Measurements from ENCODE around the gene AKT2. TPM values are rescaled to one million over a fixed set of nuclear protein-coding genes. Genes with fewer than 3 reads are reported as not detected.

The AKT2 gene
- total RNA-seq, 2 experiments from 2014 or later, result 126 to 127 TPM

DNA sequence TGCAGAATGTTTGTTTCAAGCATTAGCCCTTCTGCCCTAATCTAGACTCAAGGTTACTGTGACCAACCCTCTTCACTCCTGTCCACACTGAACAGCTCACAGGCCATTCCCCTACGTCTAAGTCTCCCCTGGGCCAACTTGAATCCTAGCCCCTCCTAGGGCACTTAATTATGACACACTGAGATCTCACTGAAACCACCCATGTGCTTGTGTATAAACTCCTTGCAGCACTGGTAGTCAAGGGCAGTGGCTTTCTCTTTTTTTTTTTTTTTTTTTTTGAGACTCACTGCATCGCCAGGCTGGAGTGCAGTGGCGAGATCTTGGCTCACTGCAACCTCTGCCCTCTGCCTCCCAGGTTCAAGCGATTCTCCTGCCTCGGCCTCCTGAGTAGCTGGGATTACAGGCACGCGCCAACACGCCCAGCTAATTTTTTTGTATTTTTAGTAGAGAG lies 1.9 kb upstream of the AKT2 start:
- DNase-seq, result no peak
- peak overlapping the region; percentile 31 for H3K4me3 Mint-ChIP-seq
- no peaks in the 10 kb centered on the region for H3K36me3 Mint-ChIP-seq
- CTCF ChIA-PET, result no interaction called here
- POLR2A ChIA-PET, result no interaction called here
- H3K4me1 Mint-ChIP-seq (ENCODE audit: low read depth), result peaks cover 31% of the 10 kb centered on the region
- no peaks in the 10 kb centered on the region for H3K9me3 Mint-ChIP-seq
- no peaks in the 10 kb centered on the region for H3K27me3 Mint-ChIP-seq
- peak overlapping the region; percentile 82 for H3K27ac Mint-ChIP-seq
- intact Hi-C loops (cut with micrococcal nuclease), result loop anchor here (5.0 to 10.0 kb wide), 3 partner anchors 142 to 315 kb away; partner anchors contain the start of genes LTBP4 and ZNF546

DNA sequence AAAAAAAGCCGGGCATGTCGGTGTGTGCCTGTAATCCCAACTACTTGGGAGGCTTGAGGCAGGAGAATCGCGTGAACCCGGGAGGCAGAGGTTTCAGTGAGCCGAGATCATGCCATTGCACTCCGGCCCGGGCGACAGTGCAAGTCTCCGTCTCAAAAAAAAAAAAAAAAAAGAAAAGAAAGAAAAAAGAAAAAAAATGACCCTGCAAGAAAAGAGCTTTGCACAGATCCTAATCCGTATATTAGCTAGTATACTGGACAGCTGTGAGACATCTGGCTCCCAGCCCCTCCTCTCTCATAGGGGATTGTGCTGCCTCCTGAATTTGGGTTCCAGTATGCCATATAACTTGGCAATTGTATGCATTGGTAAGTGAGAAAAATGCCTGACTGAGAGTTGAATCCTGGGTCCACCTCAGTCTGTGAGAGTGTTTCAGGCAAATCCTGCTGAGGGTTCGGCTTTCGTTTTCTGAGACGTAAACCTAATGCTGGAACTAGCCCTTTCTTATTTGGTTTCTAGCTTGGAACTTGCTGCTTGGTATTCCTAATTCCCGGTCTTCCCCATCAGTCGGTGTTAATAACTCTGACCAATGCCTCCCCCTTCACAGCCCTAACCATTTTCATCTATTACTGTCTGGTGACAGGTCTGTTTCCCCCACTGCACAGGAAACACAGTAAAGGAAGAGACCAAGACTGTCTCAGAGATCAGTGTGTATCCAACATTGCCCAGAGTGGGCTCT lies 1.3 kb upstream of the AKT2 start:
- no peaks in the 10 kb centered on the region for H3K36me3 Mint-ChIP-seq
- H3K27me3 Mint-ChIP-seq, result no peaks in the 10 kb centered on the region
- POLR2A ChIA-PET, result no interaction called here

DNA sequence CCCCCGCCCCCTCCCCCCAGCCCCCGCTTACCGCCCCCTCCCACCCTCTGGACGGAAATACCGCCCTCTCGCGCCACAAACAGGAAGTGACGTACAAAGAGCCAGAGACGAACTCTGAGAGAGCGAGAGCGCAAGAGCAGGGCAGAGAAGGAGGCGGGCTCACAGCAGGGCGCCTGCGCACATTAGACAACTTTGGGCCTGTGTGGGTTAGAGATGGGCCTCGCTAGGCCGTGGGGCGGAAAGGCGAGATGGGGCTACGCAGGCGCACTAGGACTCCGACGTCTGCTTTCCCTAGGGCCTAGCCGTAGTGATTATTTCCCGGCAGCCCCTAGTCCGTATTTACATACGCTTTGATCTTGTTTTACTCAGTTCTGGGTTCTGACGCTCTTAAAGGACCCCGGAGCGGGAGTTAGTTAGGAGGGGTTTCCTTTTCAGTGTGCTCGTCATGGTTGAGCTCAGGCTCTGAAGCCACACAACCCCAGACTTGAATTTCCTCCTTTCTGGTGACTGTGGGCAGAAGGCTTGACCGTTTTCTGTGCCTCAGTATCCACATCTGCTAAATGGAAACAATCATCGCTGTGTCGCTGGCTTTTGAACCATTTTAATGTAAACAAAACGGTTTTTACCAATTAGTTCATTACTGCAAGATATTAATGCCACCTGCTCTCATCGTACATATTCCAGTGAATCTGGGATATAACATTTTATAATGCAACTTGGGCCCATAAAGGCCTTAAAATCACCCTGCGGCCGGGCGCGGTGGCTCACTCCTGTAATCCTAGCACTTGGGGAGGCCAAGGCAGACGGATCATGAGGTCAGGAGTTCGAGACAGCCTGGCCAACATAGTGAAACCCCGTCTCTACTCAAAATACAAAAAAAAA lies 449 bp upstream of the AKT2 start:
- POLR2A ChIA-PET, result no interaction called here
- peak; percentile 99 for DNase-seq
- Mint-ChIP-seq H3K9me3 (no peaks in the 10 kb centered on the region), H3K36me3 (no peaks in the 10 kb centered on the region), H3K27ac (peak overlapping the region; percentile 99), H3K27me3 (no peaks in the 10 kb centered on the region), H3K4me1 (ENCODE audit: low read depth) (peaks cover 43% of the 10 kb centered on the region), H3K4me3 (peak overlapping the region; percentile 87)
- CTCF ChIA-PET, result interaction anchor here (0.8 to 2.1 kb wide), 3 partner anchors 20 to 442 kb away, joined by 3 to 5 read pairs (median 3); no protein-coding TSS in a partner anchor
- intact Hi-C loops (cut with micrococcal nuclease), result loop anchor here (1.0 to 10.0 kb wide), 5 partner anchors 63 to 317 kb away; partner anchors contain the start of genes C19orf47, LTBP4, PLD3 and ZNF546

More for the DNA sequence above, 1.3 kb upstream of the AKT2 start:
- no peak for DNase-seq
- Mint-ChIP-seq H3K27ac (peak overlapping the region; percentile 99), H3K4me3 (peak overlapping the region; percentile 32), H3K9me3 (no peaks in the 10 kb centered on the region), H3K4me1 (ENCODE audit: low read depth) (peaks cover 35% of the 10 kb centered on the region)
- CTCF ChIA-PET, result interaction anchor here (0.8 to 1.5 kb wide), 2 partner anchors 19 to 443 kb away, joined by 3 read pairs; no protein-coding TSS in a partner anchor
- intact Hi-C loops (cut with micrococcal nuclease), result loop anchor here (5.0 to 10.0 kb wide), 3 partner anchors 142 to 316 kb away; partner anchors contain the start of genes LTBP4 and ZNF546

DNA sequence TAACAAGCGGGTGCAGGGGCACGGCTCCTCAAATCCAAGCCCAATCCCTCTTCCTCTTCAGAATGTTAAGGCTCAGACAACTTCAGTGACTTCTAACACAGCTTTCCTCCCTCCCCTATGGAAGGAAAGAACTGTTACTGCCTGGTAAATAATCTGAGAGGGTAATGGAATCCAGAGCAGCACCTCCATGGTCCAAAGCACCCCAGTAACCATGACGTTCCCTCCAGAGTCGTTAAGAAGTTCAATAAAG lies 969 bp downstream of the AKT2 start:
- peaks cover 53% of the 10 kb centered on the region for H3K4me1 Mint-ChIP-seq (ENCODE audit: low read depth)
- peak overlapping the region; percentile 93 for H3K27ac Mint-ChIP-seq
- no peak for DNase-seq
- ChIA-PET POLR2A (no interaction called here), CTCF (interaction anchor here (2.1 kb wide), 2 partner anchors 21 to 137 kb away, joined by 5 to 7 read pairs; no protein-coding TSS in a partner anchor)
- no peaks in the 10 kb centered on the region for H3K9me3 Mint-ChIP-seq
- no peaks in the 10 kb centered on the region for H3K36me3 Mint-ChIP-seq
- H3K27me3 Mint-ChIP-seq, result no peaks in the 10 kb centered on the region
- intact Hi-C loops (cut with micrococcal nuclease), result loop anchor here (10.0 kb wide), 2 partner anchors 139 to 289 kb away; partner anchors contain the start of gene ZNF546
- peak overlapping the region; percentile 88 for H3K4me3 Mint-ChIP-seq

DNA sequence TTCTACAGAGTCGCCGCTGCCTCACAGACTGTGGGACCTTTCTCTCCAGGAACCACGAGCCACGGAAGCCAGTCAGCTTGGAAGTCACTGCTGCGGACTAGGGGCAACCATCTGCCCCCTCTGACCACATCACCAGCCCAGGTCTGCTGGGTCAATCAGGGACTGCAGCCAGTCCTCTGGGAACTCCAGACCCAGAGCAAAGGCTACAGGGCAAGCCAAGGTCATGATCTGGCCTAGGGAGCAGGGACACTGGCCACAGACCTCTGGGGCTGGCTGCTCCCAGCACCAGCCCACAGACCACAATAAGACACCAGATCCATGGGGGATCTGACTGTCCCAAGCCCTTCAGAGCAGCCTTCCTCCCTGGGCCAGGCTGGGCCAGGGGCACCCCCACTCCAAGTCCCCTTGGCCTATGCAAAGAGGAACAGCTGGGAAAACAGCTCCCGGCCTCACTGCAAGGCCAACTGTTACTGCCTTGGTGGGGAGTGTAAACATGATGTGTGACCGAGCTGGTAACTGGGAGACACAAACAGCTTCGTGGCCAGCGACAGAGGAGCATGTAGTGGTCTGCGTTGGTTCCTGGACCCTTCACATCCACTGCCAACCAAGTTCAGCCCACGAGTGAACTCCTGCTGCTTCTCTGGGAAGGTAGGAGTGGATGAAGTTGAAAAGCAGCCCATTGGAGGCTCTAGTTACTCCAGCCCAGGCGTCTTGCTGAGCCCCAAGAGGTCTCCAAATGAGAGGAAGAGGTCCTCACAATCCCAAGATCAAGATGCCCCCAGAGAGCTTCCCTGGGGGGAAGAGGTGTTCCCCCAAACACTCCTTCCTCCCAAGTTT lies 1.5 kb downstream of the AKT2 start:
- Mint-ChIP-seq H3K4me1 (ENCODE audit: low read depth) (peaks cover 55% of the 10 kb centered on the region), H3K27me3 (no peaks in the 10 kb centered on the region), H3K9me3 (no peaks in the 10 kb centered on the region), H3K36me3 (no peaks in the 10 kb centered on the region), H3K4me3 (peak overlapping the region; percentile 88), H3K27ac (peak overlapping the region; percentile 93)
- CTCF ChIA-PET, result interaction anchor here (1.2 to 2.1 kb wide), 4 partner anchors 21 to 351 kb away, joined by 4 to 7 read pairs (median 6); no protein-coding TSS in a partner anchor
- DNase-seq, result no peak
- intact Hi-C loops (cut with micrococcal nuclease), result loop anchor here (10.0 kb wide), 2 partner anchors 139 to 289 kb away; partner anchors contain the start of gene ZNF546
- POLR2A ChIA-PET, result interaction anchor here (0.9 kb wide), 1 partner anchor 182 kb away, joined by 3 read pairs; the partner anchor contains the start of gene BLVRB

- Mint-ChIP-seq H3K36me3 (no peaks in the 10 kb centered on the region), H3K4me3 (no peak overlapping the region), H3K9me3 (no peaks in the 10 kb centered on the region), H3K27me3 (no peaks in the 10 kb centered on the region), H3K4me1 (ENCODE audit: low read depth) (peaks cover 63% of the 10 kb centered on the region), H3K27ac (peak overlapping the region; percentile 26)
- CTCF ChIA-PET, result interaction anchor here (1.2 to 2.1 kb wide), 3 partner anchors 22 to 352 kb away, joined by 4 to 7 read pairs (median 7); no protein-coding TSS in a partner anchor
- no peak for DNase-seq
- intact Hi-C loops (cut with micrococcal nuclease), result loop anchor here (10.0 kb wide), 2 partner anchors 138 to 288 kb away; partner anchors contain the start of gene ZNF546
- POLR2A ChIA-PET, result interaction anchor here (0.9 kb wide), 1 partner anchor 183 kb away, joined by 3 read pairs; the partner anchor contains the start of gene BLVRB
These were observed 2.2 kb downstream of the AKT2 start for GRCh38 chr19:40282920-40283319.

DNA sequence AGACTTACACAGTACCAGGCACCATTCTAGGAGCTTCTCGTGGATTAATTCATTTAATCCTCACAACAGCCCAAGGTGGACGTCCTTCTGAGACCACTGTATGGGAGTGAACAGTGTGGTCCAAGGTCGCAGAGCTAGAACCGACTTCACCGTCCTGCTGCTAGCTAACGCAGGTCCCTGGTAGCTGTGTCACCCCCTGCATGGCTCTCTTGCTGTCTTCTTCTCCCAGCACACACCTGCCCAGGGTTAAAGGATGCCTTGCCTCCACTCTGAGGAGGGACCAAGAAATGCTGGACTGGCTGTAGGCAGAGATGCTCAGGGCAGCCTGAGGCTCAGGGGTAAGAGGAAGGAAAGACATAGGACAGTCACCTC lies 3.0 kb downstream of the AKT2 start:
- ChIA-PET POLR2A (no interaction called here), CTCF (interaction anchor here (2.0 kb wide), 1 partner anchor 353 kb away, joined by 7 read pairs; no protein-coding TSS in a partner anchor)
- DNase-seq, result no peak
- Mint-ChIP-seq H3K36me3 (no peaks in the 10 kb centered on the region), H3K27me3 (no peaks in the 10 kb centered on the region), H3K9me3 (no peaks in the 10 kb centered on the region), H3K4me1 (ENCODE audit: low read depth) (peaks cover 70% of the 10 kb centered on the region), H3K27ac (no peak overlapping the region), H3K4me3 (no peak overlapping the region)
- intact Hi-C loops (cut with micrococcal nuclease), result loop anchor here (10.0 kb wide), 2 partner anchors 137 to 287 kb away; partner anchors contain the start of gene ZNF546

GRCh38 chr19:40281381-40282208 lies 3.5 kb downstream of the AKT2 start:
- intact Hi-C loops (cut with micrococcal nuclease), result loop anchor here (10.0 kb wide), 2 partner anchors 137 to 287 kb away; partner anchors contain the start of gene ZNF546
- no peak for DNase-seq
- no peak overlapping the region for H3K4me3 Mint-ChIP-seq
- CTCF ChIA-PET, result interaction anchor here (2.0 kb wide), 1 partner anchor 353 kb away, joined by 7 read pairs; no protein-coding TSS in a partner anchor
- no peaks in the 10 kb centered on the region for H3K9me3 Mint-ChIP-seq
- no peaks in the 10 kb centered on the region for H3K36me3 Mint-ChIP-seq
- peaks cover 70% of the 10 kb centered on the region for H3K4me1 Mint-ChIP-seq (ENCODE audit: low read depth)
- H3K27ac Mint-ChIP-seq, result no peak overlapping the region
- POLR2A ChIA-PET, result no interaction called here
- no peaks in the 10 kb centered on the region for H3K27me3 Mint-ChIP-seq

- H3K4me3 Mint-ChIP-seq, result no peak overlapping the region
- no peak for DNase-seq
- intact Hi-C loops (cut with micrococcal nuclease), result loop anchor here (10.0 kb wide), 2 partner anchors 136 to 286 kb away; partner anchors contain the start of gene ZNF546
- H3K36me3 Mint-ChIP-seq, result no peaks in the 10 kb centered on the region
- H3K27ac Mint-ChIP-seq, result peak overlapping the region; percentile 40
- ChIA-PET CTCF (interaction anchor here (0.7 kb wide), 1 partner anchor 141 kb away, joined by 3 read pairs; no protein-coding TSS in a partner anchor), POLR2A (no interaction called here)
- H3K27me3 Mint-ChIP-seq, result no peaks in the 10 kb centered on the region
- H3K9me3 Mint-ChIP-seq, result no peaks in the 10 kb centered on the region
- H3K4me1 Mint-ChIP-seq (ENCODE audit: low read depth), result peaks cover 68% of the 10 kb centered on the region
These were observed 4.4 kb downstream of the AKT2 start for GRCh38 chr19:40280608-40281221.
